GM23248 (cell line): Measurements from ENCODE around the gene EPS8L1.

Source experiments
- EZH2 ChIP-seq: fragments of 200-600 bp; sonication (generic); IDR thresholded peaks from 2 replicates; pipeline ENCODE4 v1.6.1; 2018; ENCODE audit warnings: antibody characterized with exemption, mild to moderate bottlenecking; ENCODE audit not compliant: insufficient read depth, poor library complexity, severe bottlenecking
- EZH2phosphoT487 ChIP-seq: fragments of 200-600 bp; sonication (generic); IDR thresholded peaks from 2 replicates; pipeline ENCODE4 v1.6.1; 2018; ENCODE audit warnings: antibody characterized with exemption, moderate library complexity, mild to moderate bottlenecking, low read depth; ENCODE audit not compliant: insufficient read depth

GRCh38 chr19:55069865-55070197 lies 5.8 kb upstream of the EPS8L1 start:
- TF ChIP-seq EZH2 (no peak), EZH2phosphoT487 (no peak)
